Ovary (tissue), 9 donors: ENCODE data around the gene AZU1. TPM values are rescaled to one million over a fixed set of nuclear protein-coding genes. Genes with fewer than 3 reads are reported as not detected.

Experiments used
- DNase-seq, 5 donors: peaks; one replicate each; pipeline ENCODE4 v3.0.0-alpha.2; 2019 to 2020
- H3K27ac ChIP-seq, 2 donors: fragments of 200-600 bp; one replicate each; pipeline versions ENCODE4 v1.5.1 to v1.8.0; 2019 to 2022
- H3K27me3 ChIP-seq: fragments of 200-600 bp; one replicate; pipeline ENCODE4 v1.8.0; 2022
- H3K36me3 ChIP-seq: fragments of 200-600 bp; sonication (generic); one replicate; pipeline ENCODE4 v1.5.1; 2019
- H3K4me1 ChIP-seq: one replicate; pipeline ENCODE4 v1.8.1; 2013; ENCODE audit warnings: mild to moderate bottlenecking, moderate library complexity; ENCODE audit not compliant: insufficient read depth
- H3K4me3 ChIP-seq: fragments of 200-600 bp; sonication (generic); one replicate; pipeline ENCODE4 v1.5.1; 2017
- H3K9me3 ChIP-seq, 2 donors: fragments of 200-600 bp in 1 of 2; sonication (generic) in 1 of 2; one replicate each; pipeline versions ENCODE4 v1.5.1 to v1.8.1; 2013 to 2019; ENCODE audit warnings: mild to moderate bottlenecking in 1 of 2, moderate library complexity in 1 of 2
- CTCF ChIP-seq, 3 donors: fragments of 450-650 bp in 2 of 3; fragments of 200-600 bp in 1 of 3; IDR thresholded peaks; one replicate each; pipeline versions ENCODE4 v1.5.1 to v1.8.0; 2016 to 2022; ENCODE audit warnings: antibody characterized with exemption in 3 of 3, mild to moderate bottlenecking in 1 of 3
- EP300 ChIP-seq: sonication (generic); formaldehyde crosslinking; IDR thresholded peaks from one replicate; pipeline ENCODE4 v1.6.1; 2017; ENCODE audit warnings: antibody characterized with exemption
- POLR2A ChIP-seq: fragments of 450-650 bp; IDR thresholded peaks from one replicate; pipeline ENCODE4 v1.6.1; 2017; ENCODE audit warnings: antibody characterized with exemption, mild to moderate bottlenecking, moderate library complexity
- WGBS, 3 donors: extraction: QIAGEN DNeasy Blood & Tissue Kit in 1 of 3; methylation state at CpG; one replicate each; pipeline versions ENCODE4 v1.1.5 to v1.1.7; 2013 to 2017; 5-methylcytosine and 5-hydroxymethylcytosine counted together
- intact Hi-C, 4 donors: fragments of 100-400 bp; cut with DNase I; formaldehyde crosslinking; loops; one replicate each; pipeline versions ENCODE4 v1.11.0 to v1.15.1; 2022 to 2023
- microRNA counts: library from miRNA; unstranded; fragments of <30 nt; microRNA quantifications from one replicate; lab custom pipeline; 2016
- microRNA-seq, 3 donors: library from miRNA; unstranded; fragments of <30 nt; microRNA quantifications; one replicate each; pipeline versions ENCODE4 to v1.2.0, GENCODE V29; 2019 to 2020
- polyA plus RNA-seq, 2 donors: library from polyadenylated mRNA; stranded (reverse); fragments of 200-250 nt in 1 of 2; fragments of 350-450 nt in 1 of 2; fragmentation: Illumina TruSeq in 1 of 2; extraction: RNeasy Lipid Tissue Mini Kit (QIAGEN cat#74804) in 1 of 2; gene quantifications; one replicate each; pipeline ENCODE4 v1.2.3, GENCODE V29; 2013 to 2014
- small RNA-seq: library from RNA; depleted of rRNA; stranded (forward); fragments of <200 nt; gene quantifications from one replicate; pipeline ENCODE3, GENCODE V24; 2016
- total RNA-seq, 7 donors: library from RNA; depleted of rRNA in 2 of 7; stranded (reverse); fragments of >200 nt in 2 of 7; fragmentation: NEBNext Ultra II Directional in 3 of 7; extraction: Animal tissue kit (Norgen Biotek cat#: 25700) in 3 of 7; gene quantifications; one replicate each; pipeline versions ENCODE4 v1.1.0 to v1.2.4, GENCODE V29; 2016 to 2023
- donor health status: DM: no; HTN: no; CAD: no; lungs with moderate emphysema.
- donor health status: DM: no; HTN: no; CAD: no.
- donor health status: Bipolar disorder and iron deficiency.
- donor health status: DM: yes; HTN: yes; CAD: no.
- donor health status: DM: no; HTN: no; CAD: no.
- donor health status: DM: yes; HTN: yes; CAD: no.

Gene AZU1
- total and polyA plus RNA-seq, 9 donors = 0.11 to 1.0 TPM; not detected in 7

GRCh38 chr19:879711-880438, 52.2 kb downstream of the AZU1 start:
- Histone ChIP-seq H3K27ac (no peak overlapping the region), H3K9me3 (no peaks in the 10 kb centered on the region), H3K36me3 (no peaks in the 10 kb centered on the region), H3K4me1 (no peaks in the 10 kb centered on the region), H3K27me3 (no peaks in the 10 kb centered on the region), H3K4me3 (no peak overlapping the region)
- no peak for DNase-seq
- intact Hi-C loops = no loop called here
- TF ChIP-seq CTCF (IDR thresholded peaks at IDR 0.05) (no peak), EP300 (no peak), POLR2A (no peak)
- WGBS, 3 donors = 84 to 88% (median 86%) methylated on average over 34 to 37 of the region's 37 CpGs

MicroRNAs within 50 kb of the gene (microRNA counts, 767-probe panel; counts per million panel counts)
- 530 counts per million, percentile 78 among the panel's probes with 10 or more counts for microRNA hsa-miR-3187-3p (lab: Ali Mortazavi, UCI)

Small RNA genes within 50 kb of the gene (microRNA-seq; reads per million reads assigned to microRNA genes)
- gene MIR3187 = 0.38 to 1.1 (median 0.54) reads per million in 3 donors
- 0.18 to 0.75 (median 0.47) reads per million in 3 donors for gene MIR4745

Small RNA genes within 50 kb of the gene (small RNA-seq; reads per million reads assigned to genes)
- gene MIR3187 = not detected

Other genes starting within 250 kb of the AZU1 start
- gene HCN2, start 238.0 kb upstream of the AZU1 start, total RNA-seq = under 1 TPM in 3 of 7 donors, not detected in 4; 0.07 to 0.23 (median 0.10) TPM
- gene HCN2, start 238.0 kb upstream of the AZU1 start, polyA plus RNA-seq = under 1 TPM in 1 of 2 donors, not detected in 1; 0.13 TPM
- gene POLRMT, start 194.3 kb upstream of the AZU1 start, total RNA-seq = 10 to 100 TPM; 19.9 to 52.3 (median 43.9) TPM
- gene POLRMT, start 194.3 kb upstream of the AZU1 start, polyA plus RNA-seq = 10 to 100 TPM; 13.5 to 39.6 TPM
- gene FGF22, start 188.0 kb upstream of the AZU1 start, total RNA-seq = 1 to 10 TPM in 6 of 7 donors, under 1 TPM in 1; 0.23 to 4.4 (median 2.2) TPM
- 1 to 10 TPM in 1 of 2 donors, not detected in 1; 4.2 TPM for gene FGF22, start 188.0 kb upstream of the AZU1 start, polyA plus RNA-seq
- 10 to 100 TPM; 26.6 to 52.2 (median 34.5) TPM for gene RNF126, start 164.6 kb upstream of the AZU1 start, total RNA-seq
- 10 to 100 TPM in 1 of 2 donors, 1 to 10 TPM in 1; 1.5 to 29.4 TPM for gene RNF126, start 164.6 kb upstream of the AZU1 start, polyA plus RNA-seq
- gene FSTL3, start 151.4 kb upstream of the AZU1 start, total RNA-seq = 100 to 1,000 TPM in 1 of 7 donors, 10 to 100 TPM in 6; 21.3 to 141 (median 45.7) TPM
- 10 to 100 TPM; 16.9 to 22.6 TPM for gene FSTL3, start 151.4 kb upstream of the AZU1 start, polyA plus RNA-seq
- under 1 TPM in 1 of 7 donors, not detected in 6; 0.33 TPM for gene PRSS57, start 132.4 kb upstream of the AZU1 start, total RNA-seq
- under 1 TPM in 1 of 2 donors, not detected in 1; 0.07 TPM for gene PRSS57, start 132.4 kb upstream of the AZU1 start, polyA plus RNA-seq
- gene PALM, start 118.9 kb upstream of the AZU1 start, total RNA-seq = 100 to 1,000 TPM in 5 of 7 donors, 10 to 100 TPM in 2; 36.1 to 169 (median 126) TPM
- 10 to 100 TPM in 1 of 2 donors, 1 to 10 TPM in 1; 2.9 to 66.9 TPM for gene PALM, start 118.9 kb upstream of the AZU1 start, polyA plus RNA-seq
- 10 to 100 TPM in 1 of 7 donors, 1 to 10 TPM in 3, under 1 TPM in 3; 0.08 to 44.0 (median 1.4) TPM for gene MISP, start 76.7 kb upstream of the AZU1 start, total RNA-seq
- gene MISP, start 76.7 kb upstream of the AZU1 start, polyA plus RNA-seq = under 1 TPM; 0.12 to 0.19 TPM
- 100 to 1,000 TPM in 6 of 7 donors, 10 to 100 TPM in 1; 73.4 to 312 (median 233) TPM for gene PTBP1, start 30.4 kb upstream of the AZU1 start, total RNA-seq
- 100 to 1,000 TPM in 1 of 2 donors, 10 to 100 TPM in 1; 94.4 to 112 TPM for gene PTBP1, start 30.4 kb upstream of the AZU1 start, polyA plus RNA-seq
- 10 to 100 TPM in 1 of 7 donors, 1 to 10 TPM in 1, under 1 TPM in 3, not detected in 2; 0.36 to 11.4 (median 0.80) TPM for gene PLPPR3, start 5.9 kb upstream of the AZU1 start, total RNA-seq
- gene PLPPR3, start 5.9 kb upstream of the AZU1 start, polyA plus RNA-seq = under 1 TPM; 0.18 to 0.24 TPM
- gene PRTN3, start 13.2 kb downstream of the AZU1 start, total RNA-seq = under 1 TPM in 1 of 7 donors, not detected in 6; 0.41 TPM
- gene PRTN3, start 13.2 kb downstream of the AZU1 start, polyA plus RNA-seq = not detected
- gene ELANE, start 24.5 kb downstream of the AZU1 start, total RNA-seq = under 1 TPM in 3 of 7 donors, not detected in 4; 0.27 to 0.72 (median 0.34) TPM
- gene ELANE, start 24.5 kb downstream of the AZU1 start, polyA plus RNA-seq = under 1 TPM in 1 of 2 donors, not detected in 1; 0.59 TPM
- 100 to 1,000 TPM in 2 of 7 donors, 10 to 100 TPM in 3, 1 to 10 TPM in 2; 3.8 to 287 (median 25.3) TPM for gene CFD, start 31.8 kb downstream of the AZU1 start, total RNA-seq
- gene CFD, start 31.8 kb downstream of the AZU1 start, polyA plus RNA-seq = 100 to 1,000 TPM in 1 of 2 donors, 10 to 100 TPM in 1; 39.2 to 335 TPM
- gene MED16, start 65.3 kb downstream of the AZU1 start, total RNA-seq = 10 to 100 TPM; 33.1 to 75.4 (median 59.3) TPM
- gene MED16, start 65.3 kb downstream of the AZU1 start, polyA plus RNA-seq = 10 to 100 TPM in 1 of 2 donors, under 1 TPM in 1; 0.62 to 42.9 TPM
- gene RNU6-9, start 65.6 kb downstream of the AZU1 start, total RNA-seq = not detected
- gene RNU6-9, start 65.6 kb downstream of the AZU1 start, polyA plus RNA-seq = not detected
- 10 to 100 TPM; 13.1 to 43.0 (median 31.2) TPM for gene R3HDM4, start 85.4 kb downstream of the AZU1 start, total RNA-seq
- 10 to 100 TPM in 1 of 2 donors, 1 to 10 TPM in 1; 8.7 to 29.5 TPM for gene R3HDM4, start 85.4 kb downstream of the AZU1 start, polyA plus RNA-seq
- gene KISS1R, start 89.5 kb downstream of the AZU1 start, total RNA-seq = under 1 TPM in 2 of 7 donors, not detected in 5; 0.28 to 0.90 TPM
- gene KISS1R, start 89.5 kb downstream of the AZU1 start, polyA plus RNA-seq = not detected
- 1 to 10 TPM; 2.1 to 8.1 (median 5.2) TPM for gene ARID3A, start 98.2 kb downstream of the AZU1 start, total RNA-seq
- gene ARID3A, start 98.2 kb downstream of the AZU1 start, polyA plus RNA-seq = 1 to 10 TPM; 1.1 to 1.6 TPM
- gene WDR18, start 156.5 kb downstream of the AZU1 start, total RNA-seq = 10 to 100 TPM; 19.4 to 45.6 (median 31.2) TPM
- gene WDR18, start 156.5 kb downstream of the AZU1 start, polyA plus RNA-seq = 10 to 100 TPM in 1 of 2 donors, 1 to 10 TPM in 1; 3.5 to 24.3 TPM
- 1 to 10 TPM in 1 of 7 donors, under 1 TPM in 4, not detected in 2; 0.22 to 7.4 (median 0.32) TPM for gene GRIN3B, start 172.6 kb downstream of the AZU1 start, total RNA-seq
- under 1 TPM in 1 of 2 donors, not detected in 1; 0.07 TPM for gene GRIN3B, start 172.6 kb downstream of the AZU1 start, polyA plus RNA-seq
- 100 to 1,000 TPM; 105 to 196 (median 127) TPM for gene TMEM259, start 193.3 kb downstream of the AZU1 start, total RNA-seq
- 100 to 1,000 TPM in 1 of 2 donors, 10 to 100 TPM in 1; 26.0 to 162 TPM for gene TMEM259, start 193.3 kb downstream of the AZU1 start, polyA plus RNA-seq
- not detected for gene RNU6-2, start 193.7 kb downstream of the AZU1 start, total RNA-seq
- not detected for gene RNU6-2, start 193.7 kb downstream of the AZU1 start, polyA plus RNA-seq
- 100 to 1,000 TPM in 6 of 7 donors, 10 to 100 TPM in 1; 60.6 to 438 (median 210) TPM for gene CNN2, start 198.8 kb downstream of the AZU1 start, total RNA-seq
- gene CNN2, start 198.8 kb downstream of the AZU1 start, polyA plus RNA-seq = 100 to 1,000 TPM in 1 of 2 donors, 10 to 100 TPM in 1; 90.6 to 159 TPM
- gene ABCA7, start 212.3 kb downstream of the AZU1 start, total RNA-seq = 10 to 100 TPM in 1 of 7 donors, 1 to 10 TPM in 6; 1.5 to 10.5 (median 2.6) TPM
- 1 to 10 TPM; 1.4 to 1.9 TPM for gene ABCA7, start 212.3 kb downstream of the AZU1 start, polyA plus RNA-seq
- 10 to 100 TPM in 2 of 7 donors, 1 to 10 TPM in 5; 2.7 to 10.6 (median 8.9) TPM for gene ARHGAP45, start 239.3 kb downstream of the AZU1 start, total RNA-seq
- 1 to 10 TPM; 1.0 to 5.1 TPM for gene ARHGAP45, start 239.3 kb downstream of the AZU1 start, polyA plus RNA-seq